ENCODE results near the gene ATAD2B.
"Not testable (repeated sequence)": the region's sequence is repeated elsewhere in the genome, so short reads cannot be mapped to it uniquely, and the experiment has no call there.

The ATAD2B gene

DNA sequence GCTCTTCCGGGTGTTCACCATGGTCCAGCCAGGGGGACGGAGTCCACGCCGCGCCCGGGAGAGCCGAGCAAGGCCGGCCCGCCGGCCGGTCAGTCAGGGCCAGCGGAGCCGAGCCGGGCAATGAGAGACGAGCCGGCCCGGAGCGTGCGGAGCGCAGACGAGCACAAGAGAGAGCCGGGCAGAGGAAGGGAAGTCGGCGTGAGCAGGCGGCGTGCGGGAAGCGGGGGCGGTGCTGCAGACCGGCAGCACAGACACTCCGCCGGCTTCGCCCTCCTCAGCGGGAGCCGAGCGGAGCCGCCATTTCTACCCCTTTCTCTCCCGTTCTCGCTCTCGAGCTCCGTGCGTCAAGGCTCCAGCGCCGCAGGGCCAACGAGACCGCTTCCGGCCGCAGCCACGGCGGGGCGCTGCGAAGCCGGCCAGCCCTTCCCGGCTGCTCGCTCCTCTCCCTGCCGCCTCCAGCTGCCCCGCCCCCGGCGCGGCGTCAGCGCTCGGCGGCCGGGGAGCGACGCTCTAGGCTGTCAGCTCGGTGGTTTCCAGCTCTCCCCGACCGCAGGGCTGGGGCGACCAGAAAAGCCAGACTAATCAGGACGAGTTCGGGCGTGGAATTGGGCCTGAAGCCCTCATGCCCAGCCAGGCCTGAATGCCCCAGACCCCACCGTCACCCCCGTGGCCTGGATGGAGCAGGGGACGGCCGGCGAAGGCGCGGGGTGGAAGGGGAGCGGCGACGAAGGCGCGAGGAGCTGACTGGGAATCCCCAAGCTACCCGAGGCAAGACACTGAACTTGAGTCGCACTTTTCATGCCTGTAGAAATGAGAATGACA lies at the start of gene ATAD2B:
ATAD2B (minus strand) TSS at position 374 of the 822 bp plus-strand sequence; CDS start at position 21, 353 bp downstream.
- TF ChIP-seq, protein P1, sequence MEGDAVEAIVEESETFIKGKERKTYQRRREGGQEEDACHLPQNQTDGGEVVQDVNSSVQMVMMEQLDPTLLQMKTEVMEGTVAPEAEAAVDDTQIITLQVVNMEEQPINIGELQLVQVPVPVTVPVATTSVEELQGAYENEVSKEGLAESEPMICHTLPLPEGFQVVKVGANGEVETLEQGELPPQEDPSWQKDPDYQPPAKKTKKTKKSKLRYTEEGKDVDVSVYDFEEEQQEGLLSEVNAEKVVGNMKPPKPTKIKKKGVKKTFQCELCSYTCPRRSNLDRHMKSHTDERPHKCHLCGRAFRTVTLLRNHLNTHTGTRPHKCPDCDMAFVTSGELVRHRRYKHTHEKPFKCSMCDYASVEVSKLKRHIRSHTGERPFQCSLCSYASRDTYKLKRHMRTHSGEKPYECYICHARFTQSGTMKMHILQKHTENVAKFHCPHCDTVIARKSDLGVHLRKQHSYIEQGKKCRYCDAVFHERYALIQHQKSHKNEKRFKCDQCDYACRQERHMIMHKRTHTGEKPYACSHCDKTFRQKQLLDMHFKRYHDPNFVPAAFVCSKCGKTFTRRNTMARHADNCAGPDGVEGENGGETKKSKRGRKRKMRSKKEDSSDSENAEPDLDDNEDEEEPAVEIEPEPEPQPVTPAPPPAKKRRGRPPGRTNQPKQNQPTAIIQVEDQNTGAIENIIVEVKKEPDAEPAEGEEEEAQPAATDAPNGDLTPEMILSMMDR (IDR thresholded peaks at IDR 0.05; ENCODE audit: borderline replicate concordance, insufficient read depth, low read depth, low read length), result peak; percentile 97
- H3K4me3 ChIP-seq (ENCODE audit: low read depth, low read length), result peak within 1 kb of the TSS; percentile 72

DNA sequence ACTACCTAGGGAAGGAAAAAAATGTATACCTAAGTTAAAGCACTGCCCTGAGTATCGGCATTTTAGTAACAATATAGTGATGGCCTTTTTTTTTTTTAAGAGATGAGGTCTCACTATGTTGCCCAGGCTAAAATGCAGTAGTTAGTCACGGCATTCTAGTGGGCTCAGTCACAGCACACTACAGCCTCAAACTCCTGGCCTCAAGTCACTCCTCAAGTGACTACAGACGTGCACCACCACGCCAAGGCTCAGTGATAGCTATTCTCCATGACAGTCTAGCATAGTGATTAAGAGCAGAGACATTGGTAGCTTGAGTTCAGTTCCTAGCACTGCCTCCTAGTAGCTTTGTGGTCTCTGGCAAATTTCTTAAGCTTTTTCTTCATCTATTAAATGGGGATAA lies 40.9 kb upstream of the ATAD2B start:
- H3K4me3 ChIP-seq (ENCODE audit: low read depth, low read length), result no peak overlapping the region
- TF ChIP-seq, protein P1 (IDR thresholded peaks at IDR 0.05; ENCODE audit: borderline replicate concordance, insufficient read depth, low read depth, low read length), result no peak

DNA sequence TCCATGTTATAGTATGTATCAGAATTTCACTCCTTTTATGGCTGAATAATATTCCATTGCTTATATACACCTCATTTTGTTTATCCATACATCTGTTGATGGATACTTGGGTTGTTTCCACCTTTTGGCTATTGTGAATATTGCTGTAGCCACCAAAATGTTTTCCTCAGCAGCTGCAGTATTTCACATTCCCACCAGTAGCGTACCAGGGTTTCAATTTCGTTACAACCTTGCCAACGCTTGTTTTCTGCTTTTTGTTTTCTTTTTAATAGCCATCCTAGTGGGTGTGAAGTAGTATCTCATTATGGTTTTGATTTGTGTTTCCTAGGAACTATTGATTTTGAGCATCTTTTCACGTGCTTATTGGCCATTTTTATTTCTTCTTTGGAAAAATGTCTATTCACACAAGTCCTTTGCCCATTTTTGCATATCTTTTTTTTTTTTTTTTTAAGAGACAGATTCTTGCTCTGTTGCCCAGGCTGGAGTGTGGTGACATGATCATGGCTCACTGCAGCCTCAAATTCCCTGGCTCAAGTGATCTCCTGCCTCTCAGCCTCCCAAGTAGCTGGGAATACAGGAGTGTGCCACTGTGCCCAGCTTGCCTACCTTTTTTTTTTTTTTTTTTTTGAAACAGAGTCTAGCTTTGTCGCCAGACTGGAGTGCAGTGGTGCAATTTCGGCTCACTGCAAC lies 27.5 kb upstream of the ATAD2B start:
- no peak overlapping the region for H3K4me3 ChIP-seq (ENCODE audit: low read depth, low read length)
- TF ChIP-seq, protein P1 (IDR thresholded peaks at IDR 0.05; ENCODE audit: borderline replicate concordance, insufficient read depth, low read depth, low read length), result no peak

DNA sequence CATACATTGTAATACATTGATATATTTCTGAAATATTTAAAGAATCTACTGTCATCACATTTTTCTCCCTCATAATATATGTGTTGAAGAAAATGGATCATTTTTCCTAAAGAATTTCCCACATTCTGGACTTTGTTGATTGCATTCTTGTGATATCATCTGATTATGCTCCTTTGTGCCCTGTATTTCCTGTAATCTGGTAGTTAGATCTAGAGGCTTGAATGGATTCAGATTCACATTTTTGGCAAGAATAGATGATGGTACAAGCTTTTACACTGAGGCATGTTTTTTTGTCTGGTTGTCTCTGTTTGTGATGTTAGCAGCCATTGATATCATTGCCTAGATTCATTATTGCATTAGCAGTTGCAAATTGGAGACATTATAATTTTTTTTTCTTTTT lies 26.7 kb upstream of the ATAD2B start:
- TF ChIP-seq, protein P1 (IDR thresholded peaks at IDR 0.05; ENCODE audit: borderline replicate concordance, insufficient read depth, low read depth, low read length), result no peak
- H3K4me3 ChIP-seq (ENCODE audit: low read depth, low read length), result no peak overlapping the region

DNA sequence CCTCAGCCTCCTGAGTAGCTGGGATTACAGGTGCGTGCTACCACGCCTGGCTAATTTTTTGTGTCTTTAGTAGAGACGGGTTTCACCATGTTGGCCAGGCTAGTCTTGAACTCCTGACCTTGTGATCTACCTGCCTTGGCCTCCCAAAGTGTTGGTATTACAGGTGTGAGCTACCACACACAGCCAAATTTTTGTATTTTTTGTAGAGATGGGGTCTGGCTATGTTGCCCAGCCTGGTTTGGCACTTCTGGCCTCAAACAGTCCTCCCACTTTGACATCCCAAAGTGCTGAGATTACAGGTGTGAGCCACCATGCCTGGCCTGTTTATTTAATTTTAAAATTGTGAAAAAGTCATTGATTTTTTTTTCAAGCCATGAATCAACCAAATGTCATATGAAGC lies 25.6 kb upstream of the ATAD2B start:
- H3K4me3 ChIP-seq (ENCODE audit: low read depth, low read length), result not testable (repeated sequence)

DNA sequence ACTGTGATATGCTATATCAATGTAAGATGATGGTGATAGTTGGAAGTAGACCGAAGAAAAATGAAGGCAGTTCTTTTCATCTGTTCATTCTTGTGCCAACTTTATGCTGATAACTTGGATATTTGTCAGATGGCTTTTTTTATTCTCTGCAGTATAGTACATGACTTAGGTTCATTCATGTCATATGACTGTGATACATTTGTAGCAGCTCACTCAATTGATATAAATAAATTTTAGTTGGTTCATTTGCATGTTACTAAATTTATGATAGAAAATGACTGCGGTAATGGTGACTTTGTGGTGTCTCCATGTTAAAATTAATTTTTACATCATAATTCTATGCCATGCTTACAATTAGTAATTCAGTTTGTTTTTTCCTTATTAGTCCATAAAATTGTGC lies 20.4 kb upstream of the ATAD2B start:
- TF ChIP-seq, protein P1 (IDR thresholded peaks at IDR 0.05; ENCODE audit: borderline replicate concordance, insufficient read depth, low read depth, low read length), result no peak

DNA sequence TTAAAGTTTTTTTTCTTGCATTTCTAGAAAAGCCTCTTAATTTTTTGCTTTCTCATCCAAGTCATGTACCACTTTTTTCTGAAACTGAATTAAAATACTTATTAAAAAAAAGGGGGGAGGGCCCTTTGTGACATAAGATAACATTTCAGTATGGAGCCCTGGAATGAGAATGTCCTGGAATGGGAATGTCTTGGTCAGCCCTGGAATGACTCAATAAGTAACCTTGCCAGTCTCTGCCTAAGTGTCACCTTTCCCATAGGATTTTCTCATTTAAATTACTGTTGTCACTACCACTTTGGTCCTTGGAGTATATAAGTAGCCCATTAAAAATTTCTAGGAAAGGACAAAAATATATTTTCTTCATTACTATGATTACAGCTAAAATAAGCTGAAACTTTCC lies 18.1 kb upstream of the ATAD2B start:
- no peak overlapping the region for H3K4me3 ChIP-seq (ENCODE audit: low read depth, low read length)
- TF ChIP-seq, protein P1 (IDR thresholded peaks at IDR 0.05; ENCODE audit: borderline replicate concordance, insufficient read depth, low read depth, low read length), result no peak

More for the DNA sequence above, 20.4 kb upstream of the ATAD2B start:
- H3K4me3 ChIP-seq (ENCODE audit: low read depth, low read length), result no peak overlapping the region

Measured in GM12875 (cell line).